GM18511 (cell line): ENCODE results near the gene SIX2.

Experiments
- ATAC-seq: cut with Tn5 transposase; IDR thresholded peaks from one replicate; pipeline ENCODE4 v1.9.1; 2021; ENCODE audit warnings: mild to moderate bottlenecking, moderate library complexity; ENCODE audit not compliant: unreplicated experiment

SIX2 gene

GRCh38 chr2:45024097-45024496 is 14.8 kb upstream of the SIX2 start:
- no peak for ATAC-seq

DNA sequence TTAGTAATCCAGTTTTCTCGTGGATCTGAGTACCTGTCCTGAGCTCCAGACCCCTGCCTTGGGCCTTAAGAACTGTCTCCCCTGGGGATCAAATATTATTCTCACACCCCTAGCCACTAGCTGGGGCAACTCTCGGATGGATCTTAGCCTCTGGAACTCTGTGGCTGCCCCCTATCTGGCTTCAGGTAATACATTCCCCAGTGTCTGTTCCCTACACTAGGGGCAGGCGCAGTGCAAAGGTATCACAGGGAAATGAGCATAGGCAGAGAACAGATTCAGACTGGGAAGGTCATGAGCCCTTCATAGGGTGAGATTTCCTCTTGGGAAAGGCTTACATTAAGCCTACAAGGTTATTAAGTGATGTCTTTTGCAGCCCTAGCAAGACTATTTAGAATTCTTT is 11.2 kb upstream of the SIX2 start:
- ATAC-seq: no peak

- ATAC-seq: no peak
These were observed 8.8 kb upstream of the SIX2 start for GRCh38 chr2:45018023-45018422.

DNA sequence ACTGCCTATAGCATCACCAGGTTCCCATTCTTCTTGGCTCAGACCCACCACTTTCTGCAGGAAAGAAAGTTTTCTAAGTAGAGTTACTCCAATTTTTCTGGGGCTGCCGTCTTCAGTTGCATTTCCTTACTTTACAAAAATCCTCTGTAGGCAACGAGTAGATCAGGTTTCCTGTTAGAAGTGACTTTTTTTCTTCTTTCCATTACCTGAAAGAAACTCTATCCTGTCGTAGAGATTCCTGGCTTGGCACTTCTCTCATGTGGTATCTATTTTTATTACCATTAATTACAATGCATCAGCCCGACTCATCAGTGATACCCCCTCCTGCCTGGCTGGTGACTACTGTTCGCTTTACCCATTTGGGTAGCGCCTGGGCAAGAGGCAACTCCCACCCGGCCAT is 5.6 kb upstream of the SIX2 start:
- no peak for ATAC-seq

DNA sequence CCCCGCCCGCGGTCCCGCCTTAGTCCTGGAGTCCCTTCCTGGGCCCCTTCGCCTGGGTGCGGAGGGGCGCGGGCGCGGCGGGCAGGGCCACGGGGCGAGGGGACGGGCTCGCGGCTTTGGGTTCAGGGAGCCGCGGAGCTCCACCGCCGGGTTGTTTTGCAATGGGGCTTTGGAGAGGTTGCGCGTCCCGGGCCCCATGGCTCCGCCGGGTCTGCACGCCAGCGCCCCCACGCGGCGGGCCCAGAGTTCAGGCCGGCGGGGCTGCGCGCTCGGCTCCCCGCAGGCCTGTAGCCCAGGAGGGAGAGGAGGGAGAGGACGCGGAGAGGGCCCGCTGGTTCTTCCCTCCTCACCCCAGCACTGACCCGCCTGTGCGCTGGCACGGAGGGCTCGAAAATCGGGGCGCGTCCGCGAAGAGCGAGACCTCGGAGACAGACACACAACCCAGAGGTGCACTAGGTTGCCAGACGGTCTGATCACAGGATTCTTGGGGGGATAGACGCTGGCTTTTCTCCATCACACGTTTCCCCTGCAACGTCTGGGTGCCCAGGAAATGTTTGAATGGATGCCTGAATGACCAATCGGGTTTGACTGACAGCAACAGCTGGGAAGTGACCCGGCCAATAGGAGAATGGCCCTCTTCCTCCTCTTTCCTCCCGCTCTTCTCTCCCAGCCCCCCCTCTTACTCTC is 4.9 kb upstream of the SIX2 start:
- ATAC-seq: no peak

GRCh38 chr2:45013229-45014015 is 4.2 kb upstream of the SIX2 start:
- no peak for ATAC-seq

GRCh38 chr2:45012733-45013132 is 3.5 kb upstream of the SIX2 start:
- ATAC-seq: no peak

DNA sequence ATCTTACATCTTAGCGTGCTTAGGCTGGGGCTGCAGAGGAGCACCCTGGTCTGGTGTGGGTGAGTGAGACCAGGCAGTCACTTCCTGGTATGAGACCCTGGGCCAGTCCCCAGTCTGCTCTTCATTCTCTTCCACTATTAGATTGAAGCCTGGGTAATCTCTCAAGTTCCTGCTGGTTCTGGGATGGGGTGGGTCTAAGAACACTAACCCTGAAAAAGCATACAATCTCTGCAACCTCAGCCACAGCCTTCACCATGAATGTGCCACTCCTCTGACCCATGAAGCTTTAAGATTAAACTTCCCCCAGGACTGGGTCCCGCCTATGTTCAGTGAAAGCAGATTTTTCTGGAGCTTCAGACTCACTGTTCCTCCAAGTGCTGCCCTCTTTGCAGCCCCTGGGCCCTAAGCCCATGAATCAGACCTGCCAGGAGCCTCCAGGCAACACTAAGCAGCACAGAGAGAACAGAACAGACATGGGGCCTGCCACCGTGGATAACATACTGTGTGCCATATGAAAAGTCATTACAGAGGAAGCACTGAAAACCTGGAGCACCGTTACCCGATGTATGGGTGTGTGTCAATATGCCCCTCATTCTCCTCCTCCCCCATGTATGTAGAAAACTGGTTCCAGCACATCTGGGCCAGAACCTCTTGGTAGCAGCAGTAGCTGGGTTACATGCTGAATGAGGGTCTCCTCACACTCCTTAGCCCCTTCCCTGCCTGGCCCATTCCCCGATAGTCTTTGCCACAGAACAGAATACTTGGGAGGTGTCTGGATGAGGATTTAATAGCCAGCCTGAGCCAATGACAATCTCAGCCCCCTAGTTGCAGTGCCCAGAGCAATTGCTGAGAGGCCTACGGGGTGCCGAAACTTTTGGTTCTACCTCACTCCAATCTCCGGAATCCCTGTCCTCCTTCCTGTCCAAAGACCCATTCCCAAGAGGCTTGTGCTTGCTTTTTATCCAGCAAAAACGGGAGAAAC is 2.7 kb upstream of the SIX2 start:
- no peak for ATAC-seq

DNA sequence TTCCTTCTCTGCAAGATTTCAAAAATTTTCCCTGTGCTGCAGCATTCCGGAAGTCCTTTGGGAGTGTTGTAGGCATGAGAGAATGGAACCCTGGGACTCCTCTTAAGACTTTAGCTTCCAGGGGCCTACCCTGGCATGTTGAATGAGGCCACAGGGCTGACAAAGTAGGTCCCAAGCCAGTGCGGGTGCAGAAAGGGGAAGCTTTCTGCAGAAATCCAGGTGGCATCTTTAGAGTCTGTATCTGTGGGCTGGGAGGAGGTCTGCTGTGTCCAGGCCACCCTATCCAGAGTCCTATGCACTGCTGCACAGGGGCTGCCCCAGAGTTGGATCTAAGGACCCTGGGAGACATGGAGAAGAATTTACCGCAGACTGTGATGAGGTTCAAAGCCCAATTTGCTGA is 1.9 kb upstream of the SIX2 start:
- ATAC-seq: no peak

GRCh38 chr2:45010702-45011012 is 1.4 kb upstream of the SIX2 start:
- no peak for ATAC-seq

DNA sequence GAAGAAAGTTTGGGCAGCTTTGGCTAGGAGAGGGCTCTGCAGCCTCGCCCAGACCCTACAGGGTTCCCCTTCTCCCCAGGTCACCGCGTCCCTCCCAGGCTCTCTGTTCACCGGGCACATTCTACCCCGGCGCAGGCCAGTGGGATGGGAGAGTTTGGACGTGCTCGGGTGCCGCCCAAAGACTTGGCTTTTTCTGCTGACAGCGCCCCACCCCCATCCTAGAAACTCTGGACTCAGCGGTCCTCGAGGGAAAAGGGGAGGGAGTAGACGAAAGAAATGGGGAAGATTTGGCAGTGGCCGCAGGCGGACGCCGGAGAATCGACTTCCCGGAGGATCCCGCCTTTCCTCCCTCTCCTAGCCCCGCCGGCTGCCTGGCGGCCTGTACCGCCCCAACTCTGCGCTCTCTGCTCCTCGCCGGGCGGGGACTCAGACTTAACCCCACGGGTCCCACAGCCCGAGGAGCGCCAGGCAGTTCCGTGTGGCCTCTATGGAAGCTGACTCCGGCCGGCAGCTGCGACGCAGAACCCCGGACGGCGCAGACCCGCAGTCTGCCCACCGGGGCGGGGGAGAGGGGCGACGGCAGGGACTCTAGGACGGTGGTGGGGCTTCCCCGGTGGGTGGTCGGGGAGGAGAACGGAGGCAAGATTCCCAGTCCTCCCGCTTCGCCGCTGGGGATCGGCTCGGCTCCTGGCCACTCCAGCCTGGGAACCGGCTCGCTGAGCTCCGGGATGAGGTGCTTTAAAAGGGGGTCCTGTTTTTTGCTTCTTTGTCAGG is 863 bp upstream of the SIX2 start:
- no peak for ATAC-seq

- ATAC-seq: no peak
These were observed 739 bp downstream of the SIX2 start for GRCh38 chr2:45008296-45009129.

- ATAC-seq: no peak
These were observed 1.3 kb downstream of the SIX2 start for GRCh38 chr2:45007961-45008295.

DNA sequence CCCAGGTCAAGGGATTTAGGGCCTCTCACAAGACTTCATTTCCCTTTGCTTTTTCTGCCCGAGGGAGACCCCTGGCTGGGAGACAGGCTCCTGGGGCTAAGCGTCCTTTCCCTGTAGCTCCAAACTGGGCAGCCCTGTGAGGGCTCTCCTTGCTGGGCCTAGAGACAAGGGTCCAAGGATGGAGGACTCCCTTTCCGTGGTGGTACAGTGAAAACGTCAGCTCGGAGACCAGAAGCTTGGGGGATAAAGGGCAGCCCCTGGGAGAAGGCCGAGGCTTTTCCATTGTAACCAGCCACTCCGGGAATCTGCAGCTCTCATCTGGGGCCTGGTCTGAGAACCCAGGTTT is 2.3 kb downstream of the SIX2 start:
- no peak for ATAC-seq

DNA sequence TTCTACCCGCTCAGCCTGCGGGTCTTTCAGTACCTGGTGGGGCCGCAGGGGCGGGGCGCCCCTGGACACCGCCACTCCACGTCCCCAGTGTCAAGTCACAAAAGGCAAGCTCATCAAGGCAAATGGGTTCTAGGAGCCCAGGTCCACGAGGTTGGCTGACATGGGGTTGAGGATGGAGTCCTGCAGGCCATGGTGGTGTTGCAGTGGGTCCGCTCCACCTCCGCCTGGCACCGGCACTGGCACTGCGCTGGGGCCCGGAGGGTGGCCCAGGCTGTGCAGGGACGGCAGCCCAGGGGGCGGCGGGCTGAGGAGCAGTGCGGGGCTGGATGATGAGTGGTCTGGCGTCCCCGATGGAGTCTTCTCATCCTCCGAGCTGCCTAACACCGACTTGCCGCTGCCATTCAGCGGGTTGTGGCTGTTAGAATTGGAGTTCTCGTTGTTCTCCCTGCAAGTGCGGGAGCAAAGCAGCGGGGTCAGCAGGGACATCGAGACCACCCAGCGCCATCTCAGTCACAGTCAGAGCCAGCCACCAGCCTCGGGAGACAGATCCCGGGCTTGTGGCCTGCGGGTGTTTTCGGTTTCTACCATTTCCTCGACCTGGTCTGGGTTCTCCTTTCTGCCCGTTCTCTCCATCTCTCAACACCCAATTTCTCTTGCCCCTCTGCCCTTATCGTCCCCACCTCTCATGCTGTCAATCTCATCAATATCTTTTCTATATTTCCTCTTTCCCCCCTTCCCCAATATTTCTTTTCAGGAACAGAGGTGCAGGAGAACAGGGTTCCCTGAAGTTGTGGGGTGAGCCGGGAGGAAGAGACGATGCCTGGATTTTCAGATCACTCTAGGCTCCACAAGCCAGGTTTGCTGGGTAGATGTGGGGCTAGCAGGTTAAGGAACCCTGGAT is 3.0 kb downstream of the SIX2 start:
- ATAC-seq: no peak

DNA sequence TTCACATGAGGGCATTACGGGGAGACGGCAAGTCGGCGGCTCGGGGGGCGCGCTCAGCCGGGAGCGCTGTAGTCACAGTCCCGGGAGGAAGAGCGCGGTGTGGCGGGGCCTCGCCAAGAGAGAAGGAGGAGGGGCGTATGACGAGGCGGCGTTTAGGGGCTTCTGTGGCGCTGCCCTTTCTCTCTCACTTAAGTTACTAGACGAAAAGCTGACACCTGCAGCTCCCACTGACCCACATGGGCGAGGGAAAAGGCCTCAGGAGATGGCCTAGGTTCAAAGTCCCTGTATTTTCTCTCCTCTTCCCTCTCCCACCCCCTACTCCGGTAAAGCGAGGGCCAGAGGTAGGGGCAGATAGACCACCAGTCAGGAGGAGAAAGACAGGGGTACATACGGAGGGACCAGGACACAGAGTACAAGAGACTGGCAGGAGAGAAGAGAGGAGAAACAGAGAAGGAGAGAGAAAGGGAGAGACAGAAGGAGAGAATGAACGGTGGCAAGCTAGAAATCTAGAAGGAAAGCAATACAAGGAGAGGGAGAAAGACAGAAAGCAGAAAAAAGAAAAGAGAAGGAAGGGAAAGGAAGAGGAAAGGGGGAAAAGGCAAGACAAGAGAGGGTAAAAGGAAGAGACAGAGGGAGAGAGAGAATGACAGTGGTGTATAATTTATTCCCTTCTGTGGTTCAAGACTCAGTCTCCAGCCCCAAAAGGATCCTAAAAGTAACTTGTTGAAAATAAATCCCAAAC is 3.8 kb downstream of the SIX2 start:
- no peak for ATAC-seq

DNA sequence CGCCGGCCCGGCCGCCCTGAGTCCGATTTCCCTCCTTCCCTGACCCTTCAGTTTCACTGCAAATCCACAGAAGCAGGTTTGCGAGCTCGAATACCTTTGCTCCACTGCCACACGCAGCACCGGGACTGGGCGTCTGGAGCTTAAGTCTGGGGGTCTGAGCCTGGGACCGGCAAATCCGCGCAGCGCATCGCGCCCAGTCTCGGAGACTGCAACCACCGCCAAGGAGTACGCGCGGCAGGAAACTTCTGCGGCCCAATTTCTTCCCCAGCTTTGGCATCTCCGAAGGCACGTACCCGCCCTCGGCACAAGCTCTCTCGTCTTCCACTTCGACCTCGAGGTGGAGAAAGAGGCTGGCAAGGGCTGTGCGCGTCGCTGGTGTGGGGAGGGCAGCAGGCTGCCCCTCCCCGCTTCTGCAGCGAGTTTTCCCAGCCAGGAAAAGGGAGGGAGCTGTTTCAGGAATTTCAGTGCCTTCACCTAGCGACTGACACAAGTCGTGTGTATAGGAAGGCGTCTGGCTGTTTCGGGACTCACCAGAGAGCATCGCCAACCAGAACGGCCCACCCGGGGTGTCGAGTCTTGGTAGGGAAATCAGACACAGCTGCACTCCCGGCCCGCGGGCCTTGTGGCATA is 4.6 kb downstream of the SIX2 start:
- ATAC-seq: no peak
